HEK293 (cell line): ENCODE measurements around the gene SMYD1.

ENCODE experiments used
- CTCF ChIA-PET: fragments of 350-600 bp; formaldehyde crosslinking; extraction: SDS; loops from one replicate; lab custom pipeline; 2021; ENCODE audit warnings: antibody characterized with exemption; lab: Yijun Ruan, JAX
- POLR2A ChIA-PET: fragments of 300-600 bp; formaldehyde crosslinking; extraction: SDS; loops from one replicate; lab custom pipeline; 2020; ENCODE audit warnings: antibody characterized with exemption, inconsistent platforms; lab: Yijun Ruan, JAX
- H3K27ac ChIP-seq: fragments of 200-500 bp; sonication (Bioruptor generic); 2 replicates; pipeline ENCODE4 v1.5.1; 2014; ENCODE audit warnings: low read depth, low read length, control low read depth, inconsistent platforms; ENCODE audit errors: extremely low read depth
- H3K36me3 ChIP-seq, 2 experiments: fragments of 200-500 bp in 1 of 2; sonication (Bioruptor generic) in 1 of 2; 1 replicate in 1 of 2; 2 replicates in 1 of 2; pipeline ENCODE4 v1.5.1; 2014 to 2017; ENCODE audit warnings: inconsistent platforms in 2 of 2, low read length in 2 of 2; ENCODE audit not compliant: control insufficient read depth in 2 of 2, insufficient read depth in 1 of 2
- H3K4me1 ChIP-seq: fragments of 200-500 bp; sonication (Bioruptor generic); 2 replicates; pipeline ENCODE4 v1.5.1; 2014; ENCODE audit warnings: mild to moderate bottlenecking, low read length, inconsistent platforms; ENCODE audit not compliant: control insufficient read depth, insufficient read depth
- H3K4me3 ChIP-seq: 2 replicates; pipeline ENCODE4 v1.5.1; 2011; ENCODE audit warnings: low read depth, mild to moderate bottlenecking, control low read depth, low read length, moderate library complexity
- H3K9me3 ChIP-seq: fragments of 200-500 bp; sonication (Bioruptor generic); 2 replicates; pipeline ENCODE4 v1.5.1; 2014; ENCODE audit warnings: low read depth, low read length, inconsistent platforms; ENCODE audit not compliant: control insufficient read depth, insufficient read depth
- BCL11B ChIP-seq: fragments of 450-650 bp; formaldehyde crosslinking; IDR thresholded peaks from 2 replicates; pipeline ENCODE4 v1.5.1; 2016; ENCODE audit warnings: low read depth, missing biosample characterization, missing genetic modification characterization
- BCL6B ChIP-seq: fragments of 450-650 bp; formaldehyde crosslinking; IDR thresholded peaks from 2 replicates; pipeline ENCODE4 v1.5.1; 2017; ENCODE audit warnings: missing biosample characterization, missing genetic modification characterization
- EGR2 ChIP-seq: fragments of 450-650 bp; formaldehyde crosslinking; IDR thresholded peaks from 2 replicates; pipeline ENCODE4 v1.5.1; 2016; ENCODE audit warnings: low read depth, missing biosample characterization, missing genetic modification characterization
- OVOL3 ChIP-seq: fragments of 450-650 bp; formaldehyde crosslinking; IDR thresholded peaks from 2 replicates; pipeline ENCODE4 v1.5.1; 2016; ENCODE audit warnings: missing biosample characterization, missing genetic modification characterization
- PATZ1 ChIP-seq: fragments of 450-650 bp; formaldehyde crosslinking; IDR thresholded peaks from 2 replicates; pipeline ENCODE4 v1.5.1; 2016; ENCODE audit warnings: missing biosample characterization, missing genetic modification characterization
- REPIN1 ChIP-seq: fragments of 450-650 bp; formaldehyde crosslinking; IDR thresholded peaks from 2 replicates; pipeline ENCODE4 v1.5.1; 2017; ENCODE audit warnings: missing biosample characterization, missing genetic modification characterization, low read depth
- ZBTB11 ChIP-seq: fragments of 450-650 bp; formaldehyde crosslinking; conservative IDR thresholded peaks from 2 replicates; pipeline ENCODE4 v1.5.1; 2016; ENCODE audit warnings: low read depth, missing biosample characterization, missing genetic modification characterization
- ZFHX2 ChIP-seq: fragments of 450-650 bp; formaldehyde crosslinking; conservative IDR thresholded peaks from 2 replicates; pipeline ENCODE4 v1.5.1; 2016; ENCODE audit warnings: missing biosample characterization, missing genetic modification characterization
- ZNF366 ChIP-seq: fragments of 450-650 bp; formaldehyde crosslinking; conservative IDR thresholded peaks from 2 replicates; pipeline ENCODE4 v1.5.1; 2016; ENCODE audit warnings: missing biosample characterization, missing genetic modification characterization
- ZNF473 ChIP-seq: fragments of 450-650 bp; formaldehyde crosslinking; IDR thresholded peaks from 2 replicates; pipeline ENCODE4 v1.5.1; 2017; ENCODE audit warnings: missing biosample characterization, missing genetic modification characterization
- ZNF555 ChIP-seq: fragments of 450-650 bp; formaldehyde crosslinking; conservative IDR thresholded peaks from 2 replicates; pipeline ENCODE4 v1.5.1; 2017; ENCODE audit warnings: missing biosample characterization, mild to moderate bottlenecking, missing genetic modification characterization, inconsistent platforms
- ZNF560 ChIP-seq: fragments of 450-650 bp; formaldehyde crosslinking; IDR thresholded peaks from 2 replicates; pipeline ENCODE4 v1.5.1; 2017; ENCODE audit warnings: missing biosample characterization, missing genetic modification characterization, borderline replicate concordance
- ZNF670 ChIP-seq: fragments of 450-650 bp; formaldehyde crosslinking; IDR thresholded peaks from 2 replicates; pipeline ENCODE4 v1.5.1; 2016; ENCODE audit warnings: missing biosample characterization, missing genetic modification characterization, low read depth

Gene SMYD1

GRCh38 chr2:88131201-88131998 lies 63.8 kb downstream of the SMYD1 start:
- TF ChIP-seq BCL6B (tag by site-specific recombination) (no peak), BCL11B (tag by site-specific recombination) (no peak), ZFHX2 (tag by site-specific recombination) (peak; percentile 71), REPIN1 (tag by site-specific recombination) (no peak), ZNF473 (no peak), EGR2 (tag by site-specific recombination) (peak; percentile 71; the same call in 1 of the 2 replicates)
- no peak overlapping the region for H3K4me3 ChIP-seq
- H3K27ac ChIP-seq = no peak overlapping the region
- CTCF ChIA-PET = interaction anchor here (2.4 kb wide), 1 partner anchor 71 kb away, joined by 13 read pairs; no protein-coding TSS in a partner anchor
- H3K9me3 ChIP-seq = no peaks in the 10 kb centered on the region
- H3K4me1 ChIP-seq = peaks cover 2% of the 10 kb centered on the region; the same call in 1 of the 2 replicates
- POLR2A ChIA-PET = no interaction called here
- H3K36me3 ChIP-seq = no peaks in the 10 kb centered on the region

- Histone ChIP-seq H3K4me1 (peaks cover 2% of the 10 kb centered on the region; the same call in 1 of the 2 replicates), H3K9me3 (no peaks in the 10 kb centered on the region), H3K4me3 (no peak overlapping the region), H3K36me3 (no peaks in the 10 kb centered on the region), H3K27ac (no peak overlapping the region)
- CTCF ChIA-PET = interaction anchor here (2.4 kb wide), 1 partner anchor 71 kb away, joined by 13 read pairs; no protein-coding TSS in a partner anchor
- TF ChIP-seq ZNF366 = no peak
- TF ChIP-seq PATZ1 (tag by site-specific recombination) = no peak
- TF ChIP-seq ZNF560 (tag by site-specific recombination) = no peak
- TF ChIP-seq OVOL3 (tag by site-specific recombination) = no peak
- no peak for TF ChIP-seq BCL6B (tag by site-specific recombination)
- no peak for TF ChIP-seq ZBTB11 (tag by site-specific recombination)
- no peak for TF ChIP-seq ZNF555 (tag by site-specific recombination)
- TF ChIP-seq ZFHX2 (tag by site-specific recombination) = no peak
- no peak for TF ChIP-seq ZNF670 (tag by site-specific recombination)
- POLR2A ChIA-PET = no interaction called here
Measured at GRCh38 chr2:88131999-88132368, 64.4 kb downstream of the SMYD1 start.
